GM10266 (cell line): ENCODE measurements around the gene MCUB.

Source experiments
- DNase-seq: peaks from one replicate; pipeline ENCODE4 v3.0.0; 2012; ENCODE audit errors: extremely low spot score
- TF ChIP-seq, protein P1 (sequence below): IDR thresholded peaks from 2 replicates; pipeline ENCODE4 v1.5.1; 2012; ENCODE audit warnings: mild to moderate bottlenecking, low read depth; ENCODE audit not compliant: control insufficient read depth, insufficient read depth; ENCODE audit errors: missing control alignments

MCUB gene

DNA sequence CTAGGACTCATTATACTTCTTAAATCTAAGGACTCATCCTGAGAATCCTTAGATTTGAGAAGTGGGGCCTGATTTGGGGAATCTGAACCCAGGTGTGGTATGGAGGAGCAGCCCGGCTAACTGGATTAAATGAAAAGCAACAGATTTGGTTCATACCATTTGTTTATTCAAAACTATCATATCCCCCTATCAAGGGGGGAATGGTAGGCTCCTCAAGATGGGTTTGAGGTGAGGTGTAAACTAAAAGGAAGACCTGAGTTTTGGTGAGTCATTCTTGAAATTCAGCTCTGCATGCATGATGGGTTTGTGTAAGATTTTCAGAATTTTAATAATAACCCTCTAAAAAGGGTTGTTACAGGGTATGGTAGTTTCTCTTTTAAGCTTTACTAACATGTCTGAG, 89.8 kb downstream of the MCUB start:
- peak; percentile 65 for DNase-seq
- TF ChIP-seq, protein P1, sequence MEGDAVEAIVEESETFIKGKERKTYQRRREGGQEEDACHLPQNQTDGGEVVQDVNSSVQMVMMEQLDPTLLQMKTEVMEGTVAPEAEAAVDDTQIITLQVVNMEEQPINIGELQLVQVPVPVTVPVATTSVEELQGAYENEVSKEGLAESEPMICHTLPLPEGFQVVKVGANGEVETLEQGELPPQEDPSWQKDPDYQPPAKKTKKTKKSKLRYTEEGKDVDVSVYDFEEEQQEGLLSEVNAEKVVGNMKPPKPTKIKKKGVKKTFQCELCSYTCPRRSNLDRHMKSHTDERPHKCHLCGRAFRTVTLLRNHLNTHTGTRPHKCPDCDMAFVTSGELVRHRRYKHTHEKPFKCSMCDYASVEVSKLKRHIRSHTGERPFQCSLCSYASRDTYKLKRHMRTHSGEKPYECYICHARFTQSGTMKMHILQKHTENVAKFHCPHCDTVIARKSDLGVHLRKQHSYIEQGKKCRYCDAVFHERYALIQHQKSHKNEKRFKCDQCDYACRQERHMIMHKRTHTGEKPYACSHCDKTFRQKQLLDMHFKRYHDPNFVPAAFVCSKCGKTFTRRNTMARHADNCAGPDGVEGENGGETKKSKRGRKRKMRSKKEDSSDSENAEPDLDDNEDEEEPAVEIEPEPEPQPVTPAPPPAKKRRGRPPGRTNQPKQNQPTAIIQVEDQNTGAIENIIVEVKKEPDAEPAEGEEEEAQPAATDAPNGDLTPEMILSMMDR = no peak

GRCh38 chr4:109655396-109655795, 95.3 kb downstream of the MCUB start:
- no peak for DNase-seq
- TF ChIP-seq, protein P1 = no peak

DNA sequence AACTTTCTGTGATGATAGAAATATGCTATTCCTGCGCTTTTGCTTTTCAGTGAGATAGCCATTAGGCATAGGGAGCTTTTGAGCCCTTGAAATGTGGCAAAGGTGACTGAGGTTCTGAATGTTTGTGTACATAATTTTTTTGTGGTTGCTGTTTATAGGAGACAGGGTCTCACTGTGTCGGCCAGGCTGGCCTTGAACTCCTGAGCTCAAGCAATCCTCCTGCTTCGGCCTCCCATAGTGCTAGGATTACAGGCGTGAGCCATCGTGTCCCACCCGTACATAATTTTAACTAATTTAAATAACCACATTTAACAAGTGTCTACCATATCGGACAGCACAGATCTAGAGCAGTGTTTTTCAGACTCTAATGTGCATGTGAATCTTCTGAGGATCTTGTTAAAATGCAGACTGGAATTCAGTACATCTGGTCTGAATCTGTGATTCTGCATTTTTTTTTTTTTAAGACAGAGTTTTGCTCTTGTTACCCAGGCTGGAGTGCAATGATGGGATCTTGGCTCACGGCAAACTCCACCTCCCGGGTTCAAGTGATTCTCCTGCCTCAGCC, 97.9 kb downstream of the MCUB start:
- no peak for DNase-seq
- TF ChIP-seq, protein P1 = no peak

- TF ChIP-seq, protein P1 = peak; percentile 7
- no peak for DNase-seq
These were observed 98.9 kb downstream of the MCUB start for GRCh38 chr4:109658871-109659410.

DNA sequence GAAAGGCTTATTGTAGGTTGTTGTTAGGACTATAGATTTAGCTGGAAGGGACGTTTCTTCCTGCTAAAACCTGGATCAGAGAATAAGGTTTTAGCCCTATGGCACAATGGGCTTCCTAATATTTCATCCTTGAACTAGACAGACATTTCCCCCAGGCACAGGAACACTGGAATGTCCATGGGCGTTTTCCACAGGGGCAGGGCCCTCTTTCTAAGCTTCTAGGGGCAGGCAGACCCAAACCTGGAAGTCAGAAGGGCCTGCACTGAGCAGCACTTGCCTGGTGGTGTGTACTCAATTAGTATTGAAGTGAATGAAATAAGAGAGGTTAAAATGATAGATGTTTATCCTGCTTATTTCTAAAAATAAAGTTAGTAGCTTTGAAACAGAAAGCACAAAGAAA, 102.1 kb downstream of the MCUB start:
- DNase-seq = no peak
- TF ChIP-seq, protein P1 = no peak

DNA sequence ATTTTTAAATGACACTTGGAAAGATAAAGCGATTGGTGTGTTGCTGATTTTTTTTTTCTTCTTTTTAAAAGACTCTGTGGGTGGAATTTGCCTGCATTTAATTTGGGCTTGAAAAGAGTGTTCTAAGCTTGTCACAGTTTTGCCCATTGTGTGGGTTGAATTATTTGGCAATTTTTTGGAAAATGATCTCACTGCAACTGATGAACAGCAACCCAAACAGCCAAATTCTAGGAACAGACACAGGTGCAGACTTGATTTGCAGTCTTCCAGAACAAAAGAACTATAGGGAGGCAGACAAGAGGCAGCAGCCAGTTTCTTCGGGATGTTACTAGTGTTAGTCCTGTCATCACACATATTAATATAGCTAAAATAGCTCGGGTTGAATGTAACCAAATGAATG, 102.7 kb downstream of the MCUB start:
- DNase-seq = no peak
- TF ChIP-seq, protein P1 = no peak

GRCh38 chr4:109665783-109666485, 105.9 kb downstream of the MCUB start:
- TF ChIP-seq, protein P1 = no peak
- no peak for DNase-seq
